NOMO-1 treated with DMSO at 0.1 percent for 48 hours (cell line): ENCODE measurements around the gene EVC2.

Experiments
- DNase-seq: peaks from one replicate; lab custom pipeline; 2025; ENCODE audit not compliant: unreplicated experiment; lab: John Stamatoyannopoulos, UW

Gene EVC2

GRCh38 chr4:5712517-5712916 is 4.2 kb upstream of the EVC2 start:
- DNase-seq = no peak

- DNase-seq = no peak
These were observed 3.3 kb upstream of the EVC2 start for GRCh38 chr4:5711479-5712184.

- no peak for DNase-seq
These were observed 2.7 kb upstream of the EVC2 start, which contains the start of gene EVC for GRCh38 chr4:5710961-5711478. Gene EVC (plus strand): TSS chr4:5711201. CDS start chr4:5711381, 180 bp downstream.

- DNase-seq = no peak
These were observed 2.0 kb upstream of the EVC2 start for GRCh38 chr4:5710065-5710960.

- DNase-seq = no peak
These were observed 832 bp upstream of the EVC2 start for GRCh38 chr4:5709207-5709575.

- DNase-seq = no peak
These were observed 446 bp downstream of the EVC2 start for GRCh38 chr4:5707778-5708448.

- no peak for DNase-seq
These were observed 993 bp downstream of the EVC2 start for GRCh38 chr4:5707366-5707765.

GRCh38 chr4:5706486-5707290 is 1.7 kb downstream of the EVC2 start:
- DNase-seq = no peak

- DNase-seq = no peak
These were observed 2.6 kb downstream of the EVC2 start for GRCh38 chr4:5705647-5706320.

- no peak for DNase-seq
These were observed 4.1 kb downstream of the EVC2 start for GRCh38 chr4:5704276-5704675.

- no peak for DNase-seq
These were observed 4.5 kb downstream of the EVC2 start for GRCh38 chr4:5703831-5704230.

GRCh38 chr4:5701971-5702370 is 6.4 kb downstream of the EVC2 start:
- no peak for DNase-seq

GRCh38 chr4:5700459-5700858 is 7.9 kb downstream of the EVC2 start:
- DNase-seq = no peak

- no peak for DNase-seq
These were observed 12.0 kb downstream of the EVC2 start for GRCh38 chr4:5696341-5696740.

GRCh38 chr4:5693871-5694270 is 14.5 kb downstream of the EVC2 start:
- no peak for DNase-seq

- DNase-seq = no peak
These were observed 16.7 kb downstream of the EVC2 start for GRCh38 chr4:5691491-5692132.

- DNase-seq = no peak
These were observed 19.3 kb downstream of the EVC2 start for GRCh38 chr4:5689065-5689464.

- no peak for DNase-seq
These were observed 22.0 kb downstream of the EVC2 start for GRCh38 chr4:5686338-5686737.

- DNase-seq = no peak
These were observed 23.1 kb downstream of the EVC2 start for GRCh38 chr4:5685296-5685695.

- no peak for DNase-seq
These were observed 24.8 kb downstream of the EVC2 start for GRCh38 chr4:5683566-5683965.
